Gastrocnemius medialis (tissue), 4 donors: ENCODE data around the gene WNT7A. TPM values are rescaled to one million over a fixed set of nuclear protein-coding genes. Genes with fewer than 3 reads are reported as not detected.

ENCODE experiments used
- ATAC-seq, 2 donors: fragments of 150-250 bp; one replicate each; pipeline ENCODE4 v1.9.1; 2016
- DNase-seq, 2 donors: peaks; one replicate each; pipeline ENCODE4 v3.0.0-alpha.2; 2019
- H3K27ac ChIP-seq, 4 donors: fragments of 200-600 bp; sonication (generic); 1 replicate in 1 of 4; 2 replicates in 3 of 4; pipeline ENCODE4 v1.5.1; 2016 to 2018; ENCODE audit warnings: mild to moderate bottlenecking in 2 of 4, moderate library complexity in 1 of 4
- H3K27me3 ChIP-seq, 3 donors: fragments of 200-600 bp; sonication (generic) in 2 of 3; 1 replicate in 1 of 3; 2 replicates in 2 of 3; pipeline versions ENCODE4 v1.5.1 to v1.6.0; 2016 to 2019; ENCODE audit warnings: mild to moderate bottlenecking in 1 of 3, moderate library complexity in 1 of 3
- H3K36me3 ChIP-seq, 2 donors: fragments of 200-600 bp; sonication (generic) in 1 of 2; one replicate each; pipeline ENCODE4 v1.5.1; 2017 to 2018
- H3K4me1 ChIP-seq, 2 donors: fragments of 200-600 bp; sonication (generic) in 1 of 2; one replicate each; pipeline ENCODE4 v1.5.1; 2016 to 2017; ENCODE audit warnings: mild to moderate bottlenecking in 2 of 2
- H3K4me3 ChIP-seq, 4 donors: fragments of 200-600 bp; sonication (generic) in 3 of 4; 1 replicate in 1 of 4; 2 replicates in 3 of 4; pipeline ENCODE4 v1.5.1; 2016 to 2019; ENCODE audit warnings: mild to moderate bottlenecking in 2 of 4
- H3K9me3 ChIP-seq, 3 donors: fragments of 200-600 bp; sonication (generic) in 2 of 3; 1 replicate in 1 of 3; 2 replicates in 2 of 3; pipeline ENCODE4 v1.5.1; 2016 to 2019
- CTCF ChIP-seq, 5 experiments: fragments of 450-650 bp in 3 of 5; fragments of 200-600 bp in 2 of 5; sonication (generic) in 2 of 5; IDR thresholded peaks in 4 of 5; conservative IDR thresholded peaks in 1 of 5; 1 replicate in 4 of 5; 2 replicates in 1 of 5; pipeline ENCODE4 v1.5.1; 2016 to 2019; ENCODE audit warnings: antibody characterized with exemption in 5 of 5, mild to moderate bottlenecking in 3 of 5, moderate library complexity in 3 of 5
- POLR2A ChIP-seq, 2 donors: fragments of 450-650 bp; IDR thresholded peaks; one replicate each; pipeline ENCODE4 v1.6.1; 2017; ENCODE audit warnings: antibody characterized with exemption in 2 of 2, mild to moderate bottlenecking in 2 of 2, moderate library complexity in 2 of 2
- in situ Hi-C, 4 donors: fragments of 200-750 bp; cut with MboI; loops; one replicate each; pipeline versions ENCODE4 v1.15.0 to v1.8.0; 2017; ENCODE audit warnings: low sequenced_read_pairs in 4 of 4
- intact Hi-C: fragments of 100-400 bp; cut with DNase I; formaldehyde crosslinking; loops from one replicate; pipeline ENCODE4 v1.15.1; 2023; ENCODE audit warnings: low total_unique reads
- total RNA-seq, 4 donors: library from RNA; depleted of rRNA; stranded (reverse); fragments of >200 nt; gene quantifications; one replicate each; pipeline versions ENCODE4 v1.1.0 to v1.2.3, GENCODE V29; 2016

The WNT7A gene
- total RNA-seq, 4 donors from 2014 or later = not detected

DNA sequence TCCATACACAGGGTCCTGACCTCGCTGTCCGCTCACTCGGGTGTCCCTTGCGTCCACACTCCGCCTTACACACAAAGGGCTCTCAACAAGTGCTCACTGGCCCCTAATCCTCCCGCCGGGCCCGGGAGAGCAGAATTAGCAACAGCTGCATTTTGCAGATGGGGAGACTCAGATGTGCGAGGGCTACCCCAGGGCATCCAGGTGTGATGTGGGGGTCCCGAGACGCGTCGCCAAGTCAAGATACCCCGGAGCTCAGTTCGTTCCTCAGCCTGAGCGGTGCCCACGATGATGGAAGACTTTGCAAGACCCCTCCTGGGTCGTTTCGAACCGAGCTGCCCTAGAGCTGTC is 14.9 kb upstream of the WNT7A start:
- peak overlapping the region in 1 of 4 donors; percentile 57 for H3K27ac ChIP-seq
- no peaks in the 10 kb centered on the region for H3K36me3 ChIP-seq
- intact Hi-C loops = loop anchor here (2.0 to 10.0 kb wide), 3 partner anchors 230 to 570 kb away; partner anchors contain the start of genes CHCHD4 and TMEM43
- no peak for TF ChIP-seq CTCF (IDR thresholded peaks at IDR 0.05 in 4 of 5, conservative IDR thresholded peaks at IDR 0.05 in 1 of 5)
- no peak for TF ChIP-seq POLR2A (IDR thresholded peaks at IDR 0.05)
- H3K4me1 ChIP-seq = peaks cover 9 to 12% of the 10 kb centered on the region in 2 donors
- no peak for ATAC-seq
- H3K27me3 ChIP-seq = peaks cover 0 to 2% (median 0%) of the 10 kb centered on the region in 3 donors
- in situ Hi-C loops = loop anchor here (10.0 to 25.0 kb wide), 5 partner anchors 220 to 593 kb away; partner anchors contain the start of genes CHCHD4 (in 1 of the 4) and TMEM43 (in 1 of the 4)
- DNase-seq = no peak
- H3K9me3 ChIP-seq = no peaks in the 10 kb centered on the region
- H3K4me3 ChIP-seq = peak overlapping the region; percentile 56 to 80 (median 66)

- in situ Hi-C loops = loop anchor here (10.0 to 25.0 kb wide), 5 partner anchors 221 to 593 kb away; partner anchors contain the start of genes CHCHD4 (in 1 of the 4) and TMEM43 (in 1 of the 4)
- no peak overlapping the region for H3K27ac ChIP-seq
- peaks cover 0 to 2% (median 0%) of the 10 kb centered on the region in 3 donors for H3K27me3 ChIP-seq
- ATAC-seq = no peak
- no peaks in the 10 kb centered on the region for H3K9me3 ChIP-seq
- H3K4me3 ChIP-seq = no peak overlapping the region
- no peak for DNase-seq
- H3K4me1 ChIP-seq = peaks cover 9 to 12% of the 10 kb centered on the region in 2 donors
- intact Hi-C loops = loop anchor here (2.0 to 10.0 kb wide), 2 partner anchors 231 to 571 kb away; partner anchors contain the start of genes CHCHD4 and TMEM43
- no peak for TF ChIP-seq POLR2A (IDR thresholded peaks at IDR 0.05)
- TF ChIP-seq CTCF (IDR thresholded peaks at IDR 0.05 in 4 of 5, conservative IDR thresholded peaks at IDR 0.05 in 1 of 5) = no peak
- no peaks in the 10 kb centered on the region for H3K36me3 ChIP-seq
Observed at GRCh38 chr3:13894096-13894806, 14.4 kb upstream of the WNT7A start.

- ATAC-seq (no peak), DNase-seq (no peak)
- Histone ChIP-seq H3K9me3 (no peaks in the 10 kb centered on the region), H3K4me1 (peaks cover 9 to 12% of the 10 kb centered on the region in 2 donors), H3K4me3 (no peak overlapping the region), H3K27me3 (no peaks in the 10 kb centered on the region), H3K27ac (no peak overlapping the region), H3K36me3 (no peaks in the 10 kb centered on the region)
- in situ Hi-C loops = loop anchor here (10.0 to 25.0 kb wide), 5 partner anchors 222 to 595 kb away; partner anchors contain the start of genes CHCHD4 (in 1 of the 4) and TMEM43 (in 1 of the 4)
- intact Hi-C loops = loop anchor here (10.0 kb wide), 1 partner anchor 572 kb away; no protein-coding TSS in a partner anchor
- TF ChIP-seq CTCF (IDR thresholded peaks at IDR 0.05 in 4 of 5, conservative IDR thresholded peaks at IDR 0.05 in 1 of 5) (no peak), POLR2A (IDR thresholded peaks at IDR 0.05) (no peak)
Observed at GRCh38 chr3:13892304-13892703, 12.4 kb upstream of the WNT7A start.

- TF ChIP-seq POLR2A (IDR thresholded peaks at IDR 0.05) (no peak), CTCF (IDR thresholded peaks at IDR 0.05 in 4 of 5, conservative IDR thresholded peaks at IDR 0.05 in 1 of 5) (no peak)
- Histone ChIP-seq H3K27ac (no peak overlapping the region), H3K4me3 (no peak overlapping the region), H3K27me3 (peaks cover 0 to 4% (median 0%) of the 10 kb centered on the region in 3 donors), H3K36me3 (no peaks in the 10 kb centered on the region), H3K9me3 (no peaks in the 10 kb centered on the region), H3K4me1 (peaks cover 9 to 10% of the 10 kb centered on the region in 2 donors)
- in situ Hi-C loops = loop anchor here (10.0 to 25.0 kb wide), 5 partner anchors 223 to 596 kb away; partner anchors contain the start of genes CHCHD4 (in 1 of the 4) and TMEM43 (in 1 of the 4)
- ATAC-seq (no peak), DNase-seq (no peak)
- intact Hi-C loops = loop anchor here (10.0 kb wide), 1 partner anchor 573 kb away; no protein-coding TSS in a partner anchor
Observed at GRCh38 chr3:13891492-13892073, 11.7 kb upstream of the WNT7A start.
